GM18907 (cell line): Measurements from ENCODE around the gene H2AZ1.

Source experiments
- ATAC-seq: cut with Tn5 transposase; IDR thresholded peaks from one replicate; pipeline ENCODE4 v1.9.1; 2021; ENCODE audit warnings: mild to moderate bottlenecking, moderate library complexity; ENCODE audit not compliant: unreplicated experiment

Gene H2AZ1

DNA sequence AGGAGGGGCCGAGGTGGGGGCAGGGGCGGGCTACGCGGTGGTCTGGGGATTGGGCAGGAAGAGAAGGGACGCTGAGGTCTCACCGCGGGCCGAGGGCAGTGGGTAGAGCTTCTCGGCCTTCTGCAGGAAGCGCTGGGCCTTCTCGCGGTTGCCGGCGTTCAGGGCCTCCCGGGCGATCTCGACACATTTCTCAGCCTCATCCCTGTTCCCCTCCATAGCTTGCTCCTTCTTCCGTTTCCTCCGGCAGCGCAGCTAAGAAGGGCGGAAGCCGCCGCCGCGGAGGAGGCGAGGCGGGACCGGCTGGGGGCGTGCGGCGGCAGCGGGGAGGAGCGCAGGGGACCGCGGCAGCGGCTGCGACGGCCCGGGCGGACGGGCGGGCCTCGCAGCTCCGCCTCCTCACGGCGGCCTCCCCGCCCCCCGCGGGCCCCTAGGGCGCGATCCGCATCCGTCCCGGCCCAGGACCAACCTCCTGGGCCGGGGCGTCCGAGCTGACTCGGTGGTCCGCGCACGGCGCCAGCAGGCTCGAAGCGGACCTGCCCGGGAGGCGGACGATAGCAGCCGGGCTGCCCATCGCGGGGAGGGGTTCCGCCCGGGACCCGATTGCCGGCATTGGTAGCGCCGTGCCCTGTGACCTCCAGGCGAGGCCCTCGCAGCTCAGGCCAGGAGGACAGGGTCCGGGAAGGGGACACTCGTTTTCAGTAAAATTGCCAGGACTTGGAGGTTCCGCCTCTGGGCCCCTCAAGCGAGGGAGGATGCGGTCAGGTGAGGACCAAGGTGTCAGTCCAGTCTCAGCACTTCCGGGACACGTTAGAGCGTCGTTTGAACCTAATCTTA lies 3.5 kb downstream of the H2AZ1 start, which contains the start of gene DNAJB14:
Gene DNAJB14, minus strand, starts transcription at position 263 of the 834 bp plus-strand sequence. Its CDS starts 47 bp downstream, at position 216.
- peak; percentile 43 for ATAC-seq

DNA sequence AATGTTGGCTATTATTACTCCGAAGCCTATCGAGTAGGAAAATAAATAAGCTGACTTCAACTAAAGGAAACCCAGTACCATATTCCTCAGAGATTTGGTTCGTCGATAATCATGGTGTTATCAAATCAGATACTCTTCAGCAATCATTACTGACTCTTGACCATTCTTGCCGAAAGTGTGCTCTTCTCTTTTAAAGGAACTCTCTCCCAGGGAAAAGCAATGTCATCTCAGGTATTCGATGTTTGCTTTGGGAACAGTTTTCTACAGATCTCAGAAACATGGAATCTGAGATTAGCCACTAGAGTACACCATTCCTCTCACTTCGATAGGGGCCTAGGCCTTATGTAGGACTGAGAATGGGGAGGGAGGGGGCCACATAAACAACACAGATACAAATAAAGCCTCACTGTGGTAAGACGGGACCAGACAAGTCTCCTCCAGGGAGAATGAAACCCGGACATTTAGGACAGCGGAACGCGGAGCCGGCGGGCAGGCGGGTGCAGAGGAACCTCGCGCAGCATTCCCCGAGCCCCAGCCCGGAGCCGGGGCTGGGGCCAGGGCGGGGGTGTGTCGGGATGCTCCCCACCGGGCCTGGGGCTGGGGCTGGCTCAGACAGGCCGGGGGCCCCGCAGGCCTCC lies 4.2 kb downstream of the H2AZ1 start:
- ATAC-seq = peak; percentile 6

DNA sequence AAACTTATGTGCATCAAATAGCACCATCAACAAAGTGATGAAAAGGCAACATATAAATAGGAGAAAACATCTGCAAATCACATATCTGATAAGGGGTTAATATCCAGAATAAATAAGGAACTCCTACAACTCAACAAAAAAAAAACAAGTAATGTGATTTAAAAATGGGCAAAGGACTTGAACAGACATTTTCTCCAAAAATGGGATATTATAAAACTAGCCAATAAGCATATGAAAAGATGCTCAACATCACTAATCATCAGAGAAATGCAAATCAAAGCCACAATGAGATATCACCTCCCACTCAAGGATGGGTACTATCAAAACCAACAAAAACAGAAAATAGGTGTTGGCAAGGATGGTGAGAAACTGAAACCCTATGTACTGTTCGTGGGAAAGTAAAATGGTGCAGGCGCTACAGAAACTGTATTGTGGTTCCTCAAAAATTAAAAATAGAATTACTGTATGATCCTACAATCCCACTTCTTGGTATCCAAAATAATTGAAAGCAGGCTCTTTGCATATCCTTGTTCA lies 6.1 kb downstream of the H2AZ1 start:
- ATAC-seq = no peak

DNA sequence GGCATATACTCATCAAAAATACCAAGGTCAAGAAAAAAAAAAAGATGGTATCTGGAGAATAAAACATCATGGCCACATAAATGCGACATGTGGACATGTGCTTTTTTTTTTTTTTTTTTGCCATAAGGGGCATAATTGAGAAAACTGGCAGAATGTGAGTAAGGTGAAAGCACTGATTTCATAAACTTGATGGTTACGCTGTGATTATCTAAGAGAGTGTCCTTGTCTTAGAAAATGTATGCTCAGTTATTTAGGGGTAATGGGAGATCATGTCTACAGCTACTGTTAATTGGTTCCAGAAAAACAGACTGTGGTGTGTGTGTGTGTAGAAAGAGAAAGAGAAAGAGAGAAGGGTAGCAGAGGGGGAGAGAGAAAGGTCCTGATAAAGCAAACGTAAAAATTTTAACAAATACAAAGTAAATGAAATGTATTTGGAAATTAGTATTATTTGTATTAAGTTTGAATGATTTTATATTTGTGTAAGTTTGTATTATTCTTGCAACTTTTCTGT lies 11.8 kb downstream of the H2AZ1 start:
- no peak for ATAC-seq

- no peak for ATAC-seq
These were observed 15.2 kb downstream of the H2AZ1 start for GRCh38 chr4:99934891-99935290.

GRCh38 chr4:99927566-99927965 lies 22.5 kb downstream of the H2AZ1 start:
- no peak for ATAC-seq

GRCh38 chr4:99921174-99921573 lies 28.9 kb downstream of the H2AZ1 start:
- no peak for ATAC-seq

- ATAC-seq = no peak
These were observed 31.4 kb downstream of the H2AZ1 start for GRCh38 chr4:99918656-99919055.

GRCh38 chr4:99917575-99917974 lies 32.5 kb downstream of the H2AZ1 start:
- ATAC-seq = no peak

GRCh38 chr4:99915449-99915848 lies 34.6 kb downstream of the H2AZ1 start:
- ATAC-seq = no peak
